Ovary (tissue), 9 donors: Measurements from ENCODE around the gene PRKG1. TPM values are rescaled to one million over a fixed set of nuclear protein-coding genes. Genes with fewer than 3 reads are reported as not detected.
A peak's percentile ranks its signal among the peaks of the same experiment; 100 is the strongest.

Experiments used
- DNase-seq, 5 donors: peaks; one replicate each; pipeline ENCODE4 v3.0.0-alpha.2; 2019 to 2020
- H3K27ac ChIP-seq, 2 donors: fragments of 200-600 bp; one replicate each; pipeline versions ENCODE4 v1.5.1 to v1.8.0; 2019 to 2022
- H3K27me3 ChIP-seq: fragments of 200-600 bp; one replicate; pipeline ENCODE4 v1.8.0; 2022
- H3K36me3 ChIP-seq: fragments of 200-600 bp; sonication (generic); one replicate; pipeline ENCODE4 v1.5.1; 2019
- H3K4me1 ChIP-seq: one replicate; pipeline ENCODE4 v1.8.1; 2013; ENCODE audit warnings: mild to moderate bottlenecking, moderate library complexity; ENCODE audit not compliant: insufficient read depth
- H3K4me3 ChIP-seq: fragments of 200-600 bp; sonication (generic); one replicate; pipeline ENCODE4 v1.5.1; 2017
- H3K9me3 ChIP-seq, 2 donors: fragments of 200-600 bp in 1 of 2; sonication (generic) in 1 of 2; one replicate each; pipeline versions ENCODE4 v1.5.1 to v1.8.1; 2013 to 2019; ENCODE audit warnings: mild to moderate bottlenecking in 1 of 2, moderate library complexity in 1 of 2
- EP300 ChIP-seq: sonication (generic); formaldehyde crosslinking; IDR thresholded peaks from one replicate; pipeline ENCODE4 v1.6.1; 2017; ENCODE audit warnings: antibody characterized with exemption
- POLR2A ChIP-seq: fragments of 450-650 bp; IDR thresholded peaks from one replicate; pipeline ENCODE4 v1.6.1; 2017; ENCODE audit warnings: antibody characterized with exemption, mild to moderate bottlenecking, moderate library complexity
- WGBS, 3 donors: extraction: QIAGEN DNeasy Blood & Tissue Kit in 1 of 3; methylation state at CpG; one replicate each; pipeline versions ENCODE4 v1.1.5 to v1.1.7; 2013 to 2017; 5-methylcytosine and 5-hydroxymethylcytosine counted together
- intact Hi-C, 4 donors: fragments of 100-400 bp; cut with DNase I; formaldehyde crosslinking; loops; one replicate each; pipeline versions ENCODE4 v1.11.0 to v1.15.1; 2022 to 2023
- polyA plus RNA-seq, 2 donors: library from polyadenylated mRNA; stranded (reverse); fragments of 200-250 nt in 1 of 2; fragments of 350-450 nt in 1 of 2; fragmentation: Illumina TruSeq in 1 of 2; extraction: RNeasy Lipid Tissue Mini Kit (QIAGEN cat#74804) in 1 of 2; gene quantifications; one replicate each; pipeline ENCODE4 v1.2.3, GENCODE V29; 2013 to 2014
- total RNA-seq, 7 donors: library from RNA; depleted of rRNA in 2 of 7; stranded (reverse); fragments of >200 nt in 2 of 7; fragmentation: NEBNext Ultra II Directional in 3 of 7; extraction: Animal tissue kit (Norgen Biotek cat#: 25700) in 3 of 7; gene quantifications; one replicate each; pipeline versions ENCODE4 v1.1.0 to v1.2.4, GENCODE V29; 2016 to 2023
- TF ChIP-seq, protein P1 (sequence below), 3 donors: fragments of 450-650 bp in 2 of 3; fragments of 200-600 bp in 1 of 3; IDR thresholded peaks; one replicate each; pipeline versions ENCODE4 v1.5.1 to v1.8.0; 2016 to 2022; ENCODE audit warnings: antibody characterized with exemption in 3 of 3, mild to moderate bottlenecking in 1 of 3
- donor health status: DM: no; HTN: no; CAD: no; lungs with moderate emphysema.
- donor health status: DM: no; HTN: no; CAD: no.
- donor health status: Bipolar disorder and iron deficiency.
- donor health status: DM: yes; HTN: yes; CAD: no.
- donor health status: DM: no; HTN: no; CAD: no.
- donor health status: DM: yes; HTN: yes; CAD: no.

The PRKG1 gene
- total and polyA plus RNA-seq, 9 donors = 2.8 to 21.1 (median 15.7) TPM

DNA sequence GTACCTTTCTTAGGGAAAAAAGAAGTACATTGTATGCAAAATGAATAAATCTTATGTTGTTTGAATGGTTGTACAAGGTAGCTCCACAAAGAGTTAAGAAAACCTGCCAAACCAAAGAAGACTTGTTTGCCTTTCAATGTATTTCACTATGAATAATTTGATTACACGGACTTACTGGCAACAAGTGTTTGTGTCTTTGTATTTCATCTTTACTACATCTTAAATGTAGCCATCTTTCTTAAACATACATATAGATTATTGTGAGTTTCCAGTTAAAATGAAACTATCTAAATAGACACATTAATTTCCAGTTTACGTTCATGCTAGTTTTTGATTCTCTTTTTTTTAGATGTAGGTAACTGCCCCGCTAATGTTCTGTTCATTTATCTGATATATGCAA lies 2.8 kb downstream of the PRKG1 start:
- 53 to 68% (median 60%) methylated on average over 3 of the region's 3 CpGs for WGBS, 3 donors
- TF ChIP-seq EP300 (no peak), POLR2A (no peak)
- TF ChIP-seq, protein P1, sequence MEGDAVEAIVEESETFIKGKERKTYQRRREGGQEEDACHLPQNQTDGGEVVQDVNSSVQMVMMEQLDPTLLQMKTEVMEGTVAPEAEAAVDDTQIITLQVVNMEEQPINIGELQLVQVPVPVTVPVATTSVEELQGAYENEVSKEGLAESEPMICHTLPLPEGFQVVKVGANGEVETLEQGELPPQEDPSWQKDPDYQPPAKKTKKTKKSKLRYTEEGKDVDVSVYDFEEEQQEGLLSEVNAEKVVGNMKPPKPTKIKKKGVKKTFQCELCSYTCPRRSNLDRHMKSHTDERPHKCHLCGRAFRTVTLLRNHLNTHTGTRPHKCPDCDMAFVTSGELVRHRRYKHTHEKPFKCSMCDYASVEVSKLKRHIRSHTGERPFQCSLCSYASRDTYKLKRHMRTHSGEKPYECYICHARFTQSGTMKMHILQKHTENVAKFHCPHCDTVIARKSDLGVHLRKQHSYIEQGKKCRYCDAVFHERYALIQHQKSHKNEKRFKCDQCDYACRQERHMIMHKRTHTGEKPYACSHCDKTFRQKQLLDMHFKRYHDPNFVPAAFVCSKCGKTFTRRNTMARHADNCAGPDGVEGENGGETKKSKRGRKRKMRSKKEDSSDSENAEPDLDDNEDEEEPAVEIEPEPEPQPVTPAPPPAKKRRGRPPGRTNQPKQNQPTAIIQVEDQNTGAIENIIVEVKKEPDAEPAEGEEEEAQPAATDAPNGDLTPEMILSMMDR (IDR thresholded peaks at IDR 0.05) = no peak
- no peak for DNase-seq
- Histone ChIP-seq H3K4me3 (peak overlapping the region; percentile 1), H3K9me3 (no peaks in the 10 kb centered on the region), H3K4me1 (peaks cover 1% of the 10 kb centered on the region), H3K27ac (no peak overlapping the region), H3K27me3 (no peaks in the 10 kb centered on the region), H3K36me3 (no peaks in the 10 kb centered on the region)
- intact Hi-C loops = no loop called here

DNA sequence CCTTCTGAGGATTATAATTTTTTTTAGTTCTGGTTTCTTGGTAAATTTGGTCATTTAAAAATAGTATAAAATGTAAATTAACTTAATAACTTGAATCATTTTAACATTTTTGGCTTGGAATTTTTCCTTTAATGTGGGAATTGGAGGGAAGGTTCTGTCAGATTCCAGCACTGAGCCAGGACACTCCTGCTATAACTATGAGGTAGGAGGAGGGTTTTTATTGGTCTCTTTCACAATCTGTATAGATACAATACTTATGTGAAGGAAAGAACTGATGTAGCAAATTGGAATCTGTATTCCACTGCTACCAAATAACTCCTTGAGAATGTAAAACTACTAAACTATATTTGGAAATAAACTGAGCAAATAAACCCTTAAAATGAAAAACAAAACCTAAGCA lies 3.2 kb downstream of the PRKG1 start:
- Histone ChIP-seq H3K9me3 (no peaks in the 10 kb centered on the region), H3K27me3 (no peaks in the 10 kb centered on the region), H3K4me3 (peak overlapping the region; percentile 1), H3K36me3 (no peaks in the 10 kb centered on the region), H3K27ac (no peak overlapping the region), H3K4me1 (peaks cover 1% of the 10 kb centered on the region)
- no peak for DNase-seq
- intact Hi-C loops = no loop called here
- TF ChIP-seq EP300 (no peak), POLR2A (no peak)
- TF ChIP-seq, protein P1 (IDR thresholded peaks at IDR 0.05) = no peak

DNA sequence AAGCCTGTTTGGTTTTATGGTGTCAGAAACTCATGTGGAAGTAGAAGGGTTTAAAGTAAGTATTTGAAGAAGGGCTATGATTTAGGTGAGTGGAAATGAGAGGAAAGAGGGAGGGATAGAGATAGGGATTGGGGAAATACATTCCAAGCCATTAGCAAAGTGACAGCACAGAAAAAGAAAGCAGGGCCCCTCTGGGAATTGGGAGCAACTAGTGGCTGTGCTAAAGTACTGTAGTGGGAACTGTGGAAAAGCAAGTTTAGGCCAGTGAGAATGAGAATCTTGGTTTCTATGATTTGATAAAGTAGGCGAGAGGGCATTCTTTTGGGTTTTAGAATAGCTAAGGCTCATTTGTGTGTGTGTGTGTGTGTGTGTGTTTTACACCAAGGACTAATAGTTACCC lies 5.0 kb downstream of the PRKG1 start:
- H3K27me3 ChIP-seq = no peaks in the 10 kb centered on the region

DNA sequence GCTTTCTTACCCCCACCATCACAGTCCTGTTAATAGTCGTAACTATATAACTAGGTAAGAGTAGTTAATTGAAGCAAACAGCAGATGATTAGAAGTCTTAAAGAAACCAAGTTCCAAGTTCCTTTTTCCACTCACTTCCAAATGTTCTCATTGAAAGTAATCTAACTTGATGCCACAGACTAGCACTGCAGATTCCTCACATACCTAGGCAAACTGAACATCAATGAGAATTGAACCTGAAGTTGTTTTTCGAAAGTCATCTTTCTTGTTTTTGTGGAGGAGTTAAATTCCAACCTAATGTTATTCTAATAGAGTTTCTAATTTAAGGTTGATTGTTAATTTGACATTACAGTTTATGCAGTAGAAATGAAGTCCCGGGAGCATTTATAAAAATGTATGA lies 5.5 kb downstream of the PRKG1 start:
- TF ChIP-seq POLR2A (no peak), EP300 (no peak)
- Histone ChIP-seq H3K4me3 (no peak overlapping the region), H3K9me3 (no peaks in the 10 kb centered on the region), H3K36me3 (no peaks in the 10 kb centered on the region), H3K27me3 (no peaks in the 10 kb centered on the region), H3K27ac (no peak overlapping the region), H3K4me1 (no peaks in the 10 kb centered on the region)
- intact Hi-C loops = no loop called here
- no peak for DNase-seq
- 39 to 48% (median 41%) methylated on average over 3 of the region's 3 CpGs for WGBS, 3 donors

More for the DNA sequence above, 5.0 kb downstream of the PRKG1 start:
- no peaks in the 10 kb centered on the region for H3K4me1 ChIP-seq
- H3K9me3 ChIP-seq = no peaks in the 10 kb centered on the region
- H3K4me3 ChIP-seq = no peak overlapping the region
- intact Hi-C loops = no loop called here
- TF ChIP-seq POLR2A (no peak), EP300 (no peak)
- TF ChIP-seq, protein P1 (IDR thresholded peaks at IDR 0.05) = no peak
- 55 to 76% (median 74%) methylated on average over 1 of the region's 1 CpG for WGBS, 3 donors
- H3K27ac ChIP-seq = no peak overlapping the region
- DNase-seq = no peak
- H3K36me3 ChIP-seq = no peaks in the 10 kb centered on the region

DNA sequence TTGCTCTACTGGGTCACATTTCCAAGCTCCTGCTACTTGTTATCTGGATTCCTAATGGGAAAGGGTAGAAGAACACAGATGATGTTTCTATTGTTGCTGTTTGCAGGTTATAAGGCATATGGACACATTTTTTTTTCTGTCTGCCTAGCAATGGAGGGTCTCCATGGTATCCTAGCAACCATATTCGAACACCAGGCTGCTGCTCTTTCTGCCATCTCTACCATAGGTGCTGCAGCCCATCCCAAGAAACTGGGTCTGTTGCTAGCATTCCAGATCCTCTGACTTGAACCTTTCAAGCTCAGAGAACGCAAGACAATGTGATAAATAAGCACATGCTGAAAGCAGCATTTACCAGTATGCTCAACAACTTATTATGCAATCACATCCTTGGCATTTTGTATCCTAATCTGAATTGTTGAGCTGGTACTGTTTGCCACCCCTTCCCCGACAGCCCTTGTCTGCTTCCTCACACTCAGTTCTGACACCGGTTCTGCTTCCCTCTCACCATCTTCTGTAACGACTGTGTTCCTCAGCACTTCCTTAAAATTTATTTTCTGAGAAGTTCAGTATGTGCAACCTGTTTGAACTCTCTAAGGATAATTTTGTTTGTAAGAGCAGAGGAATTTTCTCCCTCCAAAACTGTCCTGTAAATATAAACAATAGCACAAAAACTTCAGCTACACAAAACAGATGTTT lies 6.2 kb downstream of the PRKG1 start:
- Histone ChIP-seq H3K4me3 (no peak overlapping the region), H3K9me3 (no peaks in the 10 kb centered on the region), H3K36me3 (no peaks in the 10 kb centered on the region), H3K4me1 (no peaks in the 10 kb centered on the region), H3K27ac (no peak overlapping the region), H3K27me3 (no peaks in the 10 kb centered on the region)
- intact Hi-C loops = no loop called here
- DNase-seq = no peak
- 35 to 44% (median 36%) methylated on average over 5 of the region's 5 CpGs for WGBS, 3 donors
- TF ChIP-seq POLR2A = no peak
- TF ChIP-seq, protein P1 (IDR thresholded peaks at IDR 0.05) = no peak
- TF ChIP-seq EP300 = no peak
